Esophagus squamous epithelium (tissue), 5 donors: ENCODE measurements around the gene MPZL1. TPM values are rescaled to one million over a fixed set of nuclear protein-coding genes. Genes with fewer than 3 reads are reported as not detected.

Source experiments
- DNase-seq: peaks from one replicate; lab custom pipeline; 2025; lab: John Stamatoyannopoulos, UW
- H3K27ac ChIP-seq, 4 donors: fragments of 200-600 bp; sonication (generic); one replicate each; pipeline ENCODE4 v1.5.1; 2016 to 2019; ENCODE audit warnings: mild to moderate bottlenecking in 1 of 4
- H3K27me3 ChIP-seq, 4 donors: fragments of 200-600 bp; sonication (generic); 1 replicate in 3 of 4; 2 replicates in 1 of 4; pipeline versions ENCODE4 v1.5.1 to v1.6.0; 2017 to 2021; ENCODE audit warnings: antibody characterized with exemption in 1 of 4
- H3K36me3 ChIP-seq, 3 donors: fragments of 200-600 bp; sonication (generic); one replicate each; pipeline ENCODE4 v1.5.1; 2016 to 2019
- H3K4me1 ChIP-seq, 3 donors: fragments of 200-600 bp; sonication (generic); one replicate each; pipeline ENCODE4 v1.5.1; 2017 to 2019
- H3K4me3 ChIP-seq, 4 donors: fragments of 200-600 bp; sonication (generic); 1 replicate in 3 of 4; 2 replicates in 1 of 4; pipeline ENCODE4 v1.5.1; 2016 to 2019; ENCODE audit warnings: mild to moderate bottlenecking in 2 of 4, moderate library complexity in 1 of 4
- H3K9me3 ChIP-seq, 3 donors: fragments of 200-600 bp; sonication (generic); one replicate each; pipeline ENCODE4 v1.5.1; 2016 to 2019
- POLR2A ChIP-seq, 4 donors: fragments of 450-650 bp; IDR thresholded peaks; one replicate each; pipeline ENCODE4 v1.6.1; 2017; ENCODE audit warnings: antibody characterized with exemption in 4 of 4, mild to moderate bottlenecking in 4 of 4, moderate library complexity in 3 of 4
- WGBS, 2 donors: methylation state at CpG; one replicate each; pipeline ENCODE4 v1.1.5; 2018; 5-methylcytosine and 5-hydroxymethylcytosine counted together
- intact Hi-C: fragments of 100-400 bp; cut with DNase I; formaldehyde crosslinking; loops from one replicate; pipeline ENCODE4 v1.15.0; 2022
- total RNA-seq, 4 donors: library from RNA; depleted of rRNA; stranded (reverse); fragments of >200 nt; gene quantifications; one replicate each; pipeline ENCODE4 v1.1.0, GENCODE V29; 2016
- TF ChIP-seq, protein P1 (sequence below), 6 experiments: fragments of 450-650 bp in 4 of 6; fragments of 200-600 bp in 2 of 6; sonication (generic) in 2 of 6; IDR thresholded peaks; one replicate each; pipeline ENCODE4 v1.5.1; 2016 to 2019; ENCODE audit warnings: antibody characterized with exemption in 6 of 6, mild to moderate bottlenecking in 4 of 6, moderate library complexity in 4 of 6
- donor health status: DM: yes; HTN: yes; CAD: no.

MPZL1 gene
- total RNA-seq, 4 donors from 2014 or later: 36.6 to 80.5 (median 74.3) TPM

DNA sequence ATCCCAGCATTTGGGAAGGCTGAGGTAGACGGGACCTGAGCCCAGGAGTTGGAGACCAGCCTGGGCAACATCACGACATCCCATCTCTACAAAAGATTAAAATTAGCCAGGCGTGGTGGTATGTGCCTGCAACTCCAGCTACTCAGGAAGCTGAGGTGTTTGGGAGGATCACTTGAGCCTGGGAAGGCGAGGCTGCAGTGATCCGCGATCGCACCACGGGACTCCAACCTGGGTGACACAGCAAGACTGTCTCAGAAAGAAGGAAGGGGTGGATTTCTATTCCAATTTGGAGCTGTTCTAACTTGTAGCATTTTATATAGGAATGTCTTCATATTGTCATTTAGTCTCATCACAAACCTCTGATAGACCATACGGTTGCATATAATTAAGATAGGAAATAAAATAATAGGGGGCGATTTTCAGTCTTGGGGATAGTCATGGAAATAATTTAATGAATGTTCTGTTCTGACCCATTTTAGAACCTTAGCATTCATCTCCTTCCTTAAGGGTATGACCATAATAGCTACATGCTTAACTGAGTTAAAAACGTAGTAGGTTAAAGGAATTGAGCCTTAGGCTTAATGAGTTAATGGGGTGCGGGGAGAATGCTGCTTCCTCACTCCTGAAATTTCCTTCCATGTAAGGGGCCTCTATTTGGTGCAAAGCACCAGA is 99.0 kb downstream of the MPZL1 start:
- 57 to 68% methylated on average over 12 of the region's 12 CpGs for WGBS, 2 donors
- TF ChIP-seq, protein P1, sequence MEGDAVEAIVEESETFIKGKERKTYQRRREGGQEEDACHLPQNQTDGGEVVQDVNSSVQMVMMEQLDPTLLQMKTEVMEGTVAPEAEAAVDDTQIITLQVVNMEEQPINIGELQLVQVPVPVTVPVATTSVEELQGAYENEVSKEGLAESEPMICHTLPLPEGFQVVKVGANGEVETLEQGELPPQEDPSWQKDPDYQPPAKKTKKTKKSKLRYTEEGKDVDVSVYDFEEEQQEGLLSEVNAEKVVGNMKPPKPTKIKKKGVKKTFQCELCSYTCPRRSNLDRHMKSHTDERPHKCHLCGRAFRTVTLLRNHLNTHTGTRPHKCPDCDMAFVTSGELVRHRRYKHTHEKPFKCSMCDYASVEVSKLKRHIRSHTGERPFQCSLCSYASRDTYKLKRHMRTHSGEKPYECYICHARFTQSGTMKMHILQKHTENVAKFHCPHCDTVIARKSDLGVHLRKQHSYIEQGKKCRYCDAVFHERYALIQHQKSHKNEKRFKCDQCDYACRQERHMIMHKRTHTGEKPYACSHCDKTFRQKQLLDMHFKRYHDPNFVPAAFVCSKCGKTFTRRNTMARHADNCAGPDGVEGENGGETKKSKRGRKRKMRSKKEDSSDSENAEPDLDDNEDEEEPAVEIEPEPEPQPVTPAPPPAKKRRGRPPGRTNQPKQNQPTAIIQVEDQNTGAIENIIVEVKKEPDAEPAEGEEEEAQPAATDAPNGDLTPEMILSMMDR (IDR thresholded peaks at IDR 0.05): no peak
- no peak for TF ChIP-seq POLR2A (IDR thresholded peaks at IDR 0.05)
- peak overlapping the region in 3 of 4 donors; percentile 46 to 63 (median 47) for H3K4me3 ChIP-seq
- no peak for DNase-seq
- H3K36me3 ChIP-seq: no peaks in the 10 kb centered on the region
- H3K27ac ChIP-seq: peak overlapping the region; percentile 82 to 86 (median 85)
- no peaks in the 10 kb centered on the region for H3K27me3 ChIP-seq
- H3K4me1 ChIP-seq: peaks cover 10 to 15% (median 10%) of the 10 kb centered on the region in 3 donors
- peaks cover 0 to 2% (median 0%) of the 10 kb centered on the region in 3 donors for H3K9me3 ChIP-seq
- intact Hi-C loops: no loop called here

DNA sequence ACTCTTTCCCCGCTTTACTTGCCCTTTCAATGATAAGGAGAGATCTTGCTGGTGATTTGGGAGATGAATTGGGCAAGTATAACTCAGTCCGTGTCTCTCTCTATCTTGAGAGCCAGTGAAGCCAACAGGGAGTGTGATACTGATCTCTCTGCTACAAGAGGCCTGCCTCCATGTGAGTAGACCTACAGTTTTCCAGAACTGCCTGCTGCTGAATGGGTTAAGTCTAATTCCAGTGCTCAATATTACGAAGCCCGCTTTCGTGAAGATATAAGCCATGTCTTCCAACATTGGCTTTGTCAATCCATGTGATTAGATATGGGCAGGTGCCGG is 99.5 kb downstream of the MPZL1 start:
- Histone ChIP-seq H3K4me3 (no peak overlapping the region), H3K27ac (peak overlapping the region in 3 of 4 donors; percentile 82 to 86 (median 85)), H3K27me3 (no peaks in the 10 kb centered on the region), H3K4me1 (peaks cover 10 to 15% (median 10%) of the 10 kb centered on the region in 3 donors), H3K9me3 (no peaks in the 10 kb centered on the region), H3K36me3 (no peaks in the 10 kb centered on the region)
- no peak for TF ChIP-seq POLR2A (IDR thresholded peaks at IDR 0.05)
- TF ChIP-seq, protein P1 (IDR thresholded peaks at IDR 0.05): no peak
- intact Hi-C loops: no loop called here
- DNase-seq: no peak
- 94 to 97% methylated on average over 6 of the region's 6 CpGs for WGBS, 2 donors

DNA sequence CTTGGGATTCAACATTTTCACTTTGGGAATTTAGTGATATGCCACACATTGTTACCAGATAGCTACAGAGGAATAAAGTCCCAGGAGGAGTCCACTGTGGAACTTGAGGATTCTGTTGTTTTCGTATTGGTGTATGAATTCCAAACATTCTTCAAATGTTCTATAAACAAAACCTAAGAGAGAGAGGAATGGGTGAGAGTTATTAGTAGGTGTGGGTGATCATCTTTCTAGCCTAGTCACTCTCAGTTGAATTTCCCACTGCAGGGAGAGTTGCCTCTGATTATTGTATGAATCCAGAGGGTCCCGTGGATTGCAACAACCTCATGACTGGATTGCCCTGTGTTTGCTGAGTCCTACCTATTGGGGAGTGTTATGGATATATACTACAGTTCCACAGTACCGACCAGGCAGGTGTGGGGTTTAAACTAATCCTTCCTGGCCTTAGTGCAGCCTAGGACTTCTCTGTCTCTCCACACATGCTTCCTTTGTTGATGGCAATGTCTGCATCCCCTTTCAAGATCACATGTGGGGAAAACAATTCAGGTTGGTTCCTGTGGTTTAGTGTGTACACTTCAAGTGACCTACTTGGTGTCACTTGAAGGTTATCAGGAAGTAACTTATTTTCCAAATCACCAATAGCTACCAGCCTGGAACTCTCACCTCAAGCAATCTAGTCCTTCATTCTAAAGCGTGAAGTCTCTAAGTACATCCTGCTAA is 100.3 kb downstream of the MPZL1 start:
- no peak for DNase-seq
- WGBS, 2 donors: 75 to 87% methylated on average over 3 to 4 of the region's 4 CpGs
- intact Hi-C loops: no loop called here
- Histone ChIP-seq H3K9me3 (no peaks in the 10 kb centered on the region), H3K36me3 (no peaks in the 10 kb centered on the region), H3K4me1 (peaks cover 10 to 15% (median 10%) of the 10 kb centered on the region in 3 donors), H3K27ac (no peak overlapping the region), H3K27me3 (no peaks in the 10 kb centered on the region), H3K4me3 (no peak overlapping the region)
- TF ChIP-seq, protein P1 (IDR thresholded peaks at IDR 0.05): no peak
- TF ChIP-seq POLR2A (IDR thresholded peaks at IDR 0.05): no peak

DNA sequence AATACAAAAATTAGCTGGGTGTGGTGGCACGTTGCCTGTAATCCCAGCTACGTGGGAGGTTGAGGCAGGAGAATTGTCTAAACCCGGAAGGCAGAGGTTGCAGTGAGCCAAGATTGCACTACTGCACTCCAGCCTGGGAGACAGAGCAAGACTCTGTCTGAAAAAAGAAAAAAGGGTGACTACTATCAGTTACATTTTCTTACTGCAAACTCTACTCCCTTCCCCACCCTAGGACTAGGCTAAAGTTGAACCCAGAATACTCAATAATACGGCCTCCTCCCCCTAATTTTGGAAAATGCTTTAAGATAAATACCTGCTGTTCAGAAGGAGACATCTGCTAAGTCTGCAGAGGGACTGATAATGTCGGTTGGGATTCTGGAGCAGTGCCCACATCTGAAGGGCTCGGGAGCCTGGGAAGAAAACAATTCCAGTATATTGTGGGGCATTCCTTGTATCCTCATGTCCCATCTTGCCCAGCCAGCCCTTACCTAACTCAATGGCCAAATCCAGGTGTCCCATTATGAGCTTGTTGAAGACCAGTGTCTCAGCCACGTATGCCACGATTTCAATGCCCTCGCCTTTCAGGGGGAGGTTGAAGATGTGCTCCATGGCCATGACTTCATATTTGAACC is 102.5 kb downstream of the MPZL1 start:
- Histone ChIP-seq H3K36me3 (no peaks in the 10 kb centered on the region), H3K4me1 (peaks cover 10 to 15% (median 10%) of the 10 kb centered on the region in 3 donors), H3K4me3 (no peak overlapping the region), H3K27ac (no peak overlapping the region), H3K27me3 (no peaks in the 10 kb centered on the region), H3K9me3 (no peaks in the 10 kb centered on the region)
- no peak for DNase-seq
- WGBS, 2 donors: 48 to 53% methylated on average over 7 to 9 of the region's 9 CpGs
- TF ChIP-seq, protein P1 (IDR thresholded peaks at IDR 0.05): no peak
- no peak for TF ChIP-seq POLR2A (IDR thresholded peaks at IDR 0.05)
- intact Hi-C loops: no loop called here
